ENCODE measurements around the gene CIB2. TPM values are rescaled to one million over a fixed set of nuclear protein-coding genes. Genes with fewer than 3 reads are reported as not detected.

Gene CIB2
- total RNA-seq, 1 donor from 2014 or later: 3.7 TPM

GRCh38 chr15:78148392-78149067, 17.3 kb upstream of the CIB2 start:
- H3K4me1 Mint-ChIP-seq: peaks cover 45% of the 10 kb centered on the region
- H3K36me3 Mint-ChIP-seq (ENCODE audit: low read depth): peaks cover 20% of the 10 kb centered on the region
- TF ChIP-seq, protein P1, sequence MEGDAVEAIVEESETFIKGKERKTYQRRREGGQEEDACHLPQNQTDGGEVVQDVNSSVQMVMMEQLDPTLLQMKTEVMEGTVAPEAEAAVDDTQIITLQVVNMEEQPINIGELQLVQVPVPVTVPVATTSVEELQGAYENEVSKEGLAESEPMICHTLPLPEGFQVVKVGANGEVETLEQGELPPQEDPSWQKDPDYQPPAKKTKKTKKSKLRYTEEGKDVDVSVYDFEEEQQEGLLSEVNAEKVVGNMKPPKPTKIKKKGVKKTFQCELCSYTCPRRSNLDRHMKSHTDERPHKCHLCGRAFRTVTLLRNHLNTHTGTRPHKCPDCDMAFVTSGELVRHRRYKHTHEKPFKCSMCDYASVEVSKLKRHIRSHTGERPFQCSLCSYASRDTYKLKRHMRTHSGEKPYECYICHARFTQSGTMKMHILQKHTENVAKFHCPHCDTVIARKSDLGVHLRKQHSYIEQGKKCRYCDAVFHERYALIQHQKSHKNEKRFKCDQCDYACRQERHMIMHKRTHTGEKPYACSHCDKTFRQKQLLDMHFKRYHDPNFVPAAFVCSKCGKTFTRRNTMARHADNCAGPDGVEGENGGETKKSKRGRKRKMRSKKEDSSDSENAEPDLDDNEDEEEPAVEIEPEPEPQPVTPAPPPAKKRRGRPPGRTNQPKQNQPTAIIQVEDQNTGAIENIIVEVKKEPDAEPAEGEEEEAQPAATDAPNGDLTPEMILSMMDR (IDR thresholded peaks at IDR 0.05): no peak
- H3K9me3 Mint-ChIP-seq: no peaks in the 10 kb centered on the region
- H3K27ac Mint-ChIP-seq: peak overlapping the region; percentile 91
- H3K4me3 Mint-ChIP-seq: peak overlapping the region; percentile 91
- intact Hi-C loops (cut with micrococcal nuclease): loop anchor here (1.0 to 10.0 kb wide), 6 partner anchors 17 to 1074 kb away; partner anchors contain the start of genes CIB2, IREB2 and TSPAN3
- H3K27me3 Mint-ChIP-seq: no peaks in the 10 kb centered on the region
- ATAC-seq (ENCODE audit: low read depth) (peak; percentile 10), DNase-seq (no peak)
- ChIA-PET POLR2A (interaction anchor here (0.6 to 4.5 kb wide), 20 partner anchors 17 to 1240 kb away, joined by 3 to 86 read pairs (median 5); partner anchors contain the start of genes CIB2, IREB2, PSMA4 and SKIC8), CTCF (interaction anchor here (1.1 to 3.3 kb wide), 4 partner anchors 18 to 47 kb away, joined by 3 to 18 read pairs (median 4); partner anchors contain the start of gene CIB2)

DNA sequence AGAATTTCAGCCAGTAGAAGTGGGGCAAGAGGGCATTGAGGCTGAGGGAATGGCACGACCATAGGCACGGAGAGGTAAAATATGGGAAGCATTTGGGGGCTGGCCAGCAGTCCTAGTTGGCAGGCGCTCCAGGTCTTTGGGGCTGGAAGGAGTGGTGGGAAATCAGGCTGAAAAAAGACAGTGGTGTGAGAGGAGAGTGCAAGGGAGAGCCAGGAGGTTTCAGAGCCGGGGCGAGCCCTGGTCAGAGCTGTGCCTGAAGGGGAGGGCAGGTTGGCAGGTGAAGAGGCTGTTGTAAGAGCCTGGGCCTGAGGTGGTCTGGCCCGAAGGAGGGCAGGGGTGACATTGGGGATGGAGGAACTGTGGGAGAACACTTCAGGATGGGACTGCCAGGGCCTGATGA, 16.3 kb upstream of the CIB2 start:
- Mint-ChIP-seq H3K9me3 (no peaks in the 10 kb centered on the region), H3K4me3 (peak overlapping the region; percentile 50), H3K27ac (no peak overlapping the region), H3K4me1 (peaks cover 36% of the 10 kb centered on the region), H3K36me3 (ENCODE audit: low read depth) (peaks cover 11% of the 10 kb centered on the region), H3K27me3 (no peaks in the 10 kb centered on the region)
- TF ChIP-seq, protein P1 (IDR thresholded peaks at IDR 0.05): no peak
- intact Hi-C loops (cut with micrococcal nuclease): loop anchor here (10.0 kb wide), 1 partner anchor 1073 kb away; the partner anchor contains the start of gene TSPAN3
- DNase-seq: no peak
- ChIA-PET CTCF (interaction anchor here (1.8 to 3.3 kb wide), 2 partner anchors 30 to 48 kb away, joined by 6 to 18 read pairs; no protein-coding TSS in a partner anchor), POLR2A (interaction anchor here (0.6 to 4.5 kb wide), 6 partner anchors 25 to 393 kb away, joined by 3 to 86 read pairs (median 4); partner anchors contain the start of genes PSMA4 and SKIC8)
- no peak for ATAC-seq (ENCODE audit: low read depth)

DNA sequence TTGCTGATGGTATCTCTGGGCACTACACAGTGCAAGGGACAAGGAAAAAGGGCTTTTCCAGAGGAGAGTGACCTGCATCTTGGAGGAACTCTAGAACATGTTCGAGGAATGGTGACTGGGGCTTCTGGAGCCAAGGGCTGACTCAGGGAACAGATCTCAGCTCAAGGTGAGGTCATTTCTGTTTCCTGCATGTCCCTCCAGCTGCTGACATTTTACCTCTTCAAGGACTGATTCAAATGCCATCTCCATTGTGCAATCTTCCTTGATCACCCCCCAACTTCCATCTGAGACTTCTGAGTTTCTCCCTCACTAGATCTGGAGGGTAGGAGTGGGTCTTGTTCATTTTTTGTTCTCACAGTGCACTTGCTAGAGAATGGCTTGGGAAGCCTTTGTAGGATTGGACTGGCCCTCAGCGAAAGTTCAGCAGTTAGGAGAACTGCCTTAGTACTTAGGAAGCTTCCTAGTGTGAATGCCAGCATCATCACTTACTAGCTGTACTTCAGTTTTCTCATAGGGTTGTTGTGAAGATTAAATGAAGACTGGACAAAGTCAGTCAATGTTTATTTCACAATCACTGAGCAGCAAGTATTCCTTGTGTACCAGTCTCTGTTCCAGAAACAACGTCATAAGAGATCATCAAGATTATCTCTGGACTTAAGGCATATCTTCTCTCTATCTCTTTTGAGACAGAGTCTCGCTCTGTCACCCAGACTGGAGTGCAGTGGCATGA, 15.3 kb upstream of the CIB2 start:
- Mint-ChIP-seq H3K9me3 (no peaks in the 10 kb centered on the region), H3K27ac (no peak overlapping the region), H3K36me3 (ENCODE audit: low read depth) (peaks cover 10% of the 10 kb centered on the region), H3K27me3 (no peaks in the 10 kb centered on the region), H3K4me3 (no peak overlapping the region), H3K4me1 (peaks cover 34% of the 10 kb centered on the region)
- intact Hi-C loops (cut with micrococcal nuclease): loop anchor here (10.0 kb wide), 1 partner anchor 1072 kb away; the partner anchor contains the start of gene TSPAN3
- TF ChIP-seq, protein P1 (IDR thresholded peaks at IDR 0.05): no peak
- CTCF ChIA-PET: interaction anchor here (1.8 kb wide), 1 partner anchor 31 kb away, joined by 6 read pairs; no protein-coding TSS in a partner anchor
- ATAC-seq (ENCODE audit: low read depth) (no peak), DNase-seq (no peak)
- POLR2A ChIA-PET: interaction anchor here (0.6 to 4.5 kb wide), 2 partner anchors 26 to 28 kb away, joined by 3 to 86 read pairs; no protein-coding TSS in a partner anchor

DNA sequence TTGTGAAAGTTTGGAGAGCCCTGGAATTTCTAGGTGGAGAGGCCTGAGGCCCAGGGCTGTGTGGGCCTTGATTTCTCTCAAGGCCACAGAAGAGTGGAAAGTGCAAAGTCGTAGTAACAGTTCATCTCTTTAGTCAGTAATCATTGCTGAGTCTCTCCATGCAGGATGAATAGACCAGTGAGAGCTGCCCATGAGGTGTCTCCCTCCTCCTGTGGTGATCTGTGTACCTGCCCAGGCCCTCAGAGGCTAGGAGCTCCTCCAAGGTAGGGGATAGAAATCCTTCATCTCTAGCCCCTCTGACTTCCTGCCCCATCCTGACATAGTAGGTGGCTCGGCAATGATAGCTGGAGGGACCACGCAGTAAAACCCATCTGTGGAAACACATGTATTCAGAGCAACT, 11.1 kb upstream of the CIB2 start:
- TF ChIP-seq, protein P1 (IDR thresholded peaks at IDR 0.05): no peak
- CTCF ChIA-PET: interaction anchor here (1.1 kb wide), 1 partner anchor 53 kb away, joined by 3 read pairs; no protein-coding TSS in a partner anchor
- Mint-ChIP-seq H3K9me3 (no peaks in the 10 kb centered on the region), H3K4me3 (no peak overlapping the region), H3K36me3 (ENCODE audit: low read depth) (no peaks in the 10 kb centered on the region), H3K27me3 (no peaks in the 10 kb centered on the region), H3K27ac (no peak overlapping the region), H3K4me1 (peaks cover 2% of the 10 kb centered on the region)
- ATAC-seq (ENCODE audit: low read depth): no peak
- DNase-seq: no peak
- POLR2A ChIA-PET: interaction anchor here (1.1 kb wide), 1 partner anchor 752 kb away, joined by 3 read pairs; no protein-coding TSS in a partner anchor
- intact Hi-C loops (cut with micrococcal nuclease): loop anchor here (10.0 kb wide), 1 partner anchor 1068 kb away; the partner anchor contains the start of gene TSPAN3

All from activated B cell treated with CpG ODN at 0.5 μM for 24 hours (primary cell).